NCI-H1436 (cell line): Measurements from ENCODE around the gene CCDC174.
"Not testable (repeated sequence)": the region's sequence is repeated elsewhere in the genome, so short reads cannot be mapped to it uniquely, and the experiment has no call there.

Experiments
- DNase-seq: peaks from one replicate; lab custom pipeline; 2025; lab: John Stamatoyannopoulos, UW

Gene CCDC174

GRCh38 chr3:14651440-14652251 lies at the start of gene CCDC174:
Gene CCDC174, plus strand, starts transcription at chr3:14651762. Its CDS starts 75 bp downstream, at chr3:14651837.
- DNase-seq: peak; percentile 89

DNA sequence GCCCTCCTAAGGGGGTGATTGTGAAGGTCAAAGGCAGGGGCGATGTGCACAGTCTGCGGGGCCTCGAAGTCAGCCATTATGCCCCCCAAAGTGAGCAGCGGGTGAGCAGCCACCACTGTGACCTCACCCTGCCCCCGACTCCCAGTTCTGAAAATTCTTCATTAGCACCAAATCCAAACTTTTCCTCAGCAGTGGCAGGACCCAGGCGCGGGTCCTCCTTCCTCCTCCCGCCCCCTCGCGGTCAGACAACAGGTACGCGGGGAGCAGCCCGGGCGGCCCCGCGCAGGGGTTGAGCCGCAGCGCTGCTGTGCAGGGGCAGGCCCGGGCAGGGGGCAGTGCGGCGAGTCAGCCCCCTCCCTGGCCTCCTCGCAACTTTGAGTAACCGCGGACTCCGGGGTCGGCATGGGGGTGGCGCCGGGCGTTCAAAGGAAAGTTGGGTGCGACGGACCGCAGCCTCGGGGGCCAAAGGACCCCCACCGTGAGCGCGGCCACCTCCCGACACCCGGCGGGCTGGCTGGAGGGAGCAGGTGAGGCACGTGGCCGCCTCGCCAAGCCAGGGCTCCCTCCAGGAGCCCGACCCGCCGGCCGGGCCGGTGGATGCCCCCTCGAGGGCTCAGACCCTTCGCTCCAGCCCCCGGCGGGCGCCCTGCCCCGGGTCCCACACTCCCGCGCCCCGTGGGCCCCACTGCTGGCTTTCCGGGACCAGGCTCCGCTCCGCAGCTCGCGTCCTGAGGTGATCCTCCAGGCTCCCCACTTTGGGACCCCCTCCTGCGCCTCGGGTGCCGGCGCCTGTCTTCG lies 49.4 kb upstream of the CCDC174 start:
- DNase-seq: no peak

DNA sequence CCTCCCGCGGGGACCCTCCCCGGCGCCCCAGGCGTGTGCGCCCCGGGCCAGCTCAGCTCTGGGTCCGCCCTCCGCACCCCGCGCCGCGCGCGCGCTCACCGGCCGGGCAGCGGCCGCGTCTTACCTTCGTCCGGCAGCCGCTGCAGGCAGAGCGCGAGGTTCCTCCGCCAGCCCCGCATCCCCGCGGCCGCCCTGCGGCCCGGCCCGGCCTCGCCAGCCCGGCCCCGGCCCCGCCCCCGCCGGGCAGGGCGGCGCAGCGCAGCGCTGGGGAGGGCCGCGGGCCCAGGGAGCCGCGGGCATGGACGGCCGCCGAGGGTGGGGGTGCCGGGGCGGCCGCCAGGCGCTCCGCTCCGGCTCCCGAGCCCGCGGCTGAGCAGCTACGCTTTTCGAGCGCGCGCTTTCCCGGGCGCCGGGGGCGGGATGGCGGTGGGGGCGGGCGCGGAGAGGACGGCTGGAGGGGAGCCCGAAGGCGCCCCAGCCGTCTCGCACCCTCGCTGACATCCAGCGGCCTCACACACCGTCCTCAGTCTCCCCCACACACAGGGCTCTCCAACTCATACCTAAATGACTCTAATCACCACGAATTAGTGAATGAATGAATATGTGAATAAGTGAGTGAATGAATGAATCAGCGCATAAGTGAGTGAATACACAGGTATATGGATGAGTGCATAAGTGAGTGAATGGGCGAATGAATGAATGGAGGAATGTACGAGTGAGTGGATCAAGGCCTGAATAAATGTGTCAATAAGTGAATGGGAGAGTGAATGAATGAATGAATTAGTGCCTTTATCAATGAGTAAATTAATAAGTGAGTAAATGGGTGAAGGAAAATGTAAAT lies 48.5 kb upstream of the CCDC174 start:
- no peak for DNase-seq

DNA sequence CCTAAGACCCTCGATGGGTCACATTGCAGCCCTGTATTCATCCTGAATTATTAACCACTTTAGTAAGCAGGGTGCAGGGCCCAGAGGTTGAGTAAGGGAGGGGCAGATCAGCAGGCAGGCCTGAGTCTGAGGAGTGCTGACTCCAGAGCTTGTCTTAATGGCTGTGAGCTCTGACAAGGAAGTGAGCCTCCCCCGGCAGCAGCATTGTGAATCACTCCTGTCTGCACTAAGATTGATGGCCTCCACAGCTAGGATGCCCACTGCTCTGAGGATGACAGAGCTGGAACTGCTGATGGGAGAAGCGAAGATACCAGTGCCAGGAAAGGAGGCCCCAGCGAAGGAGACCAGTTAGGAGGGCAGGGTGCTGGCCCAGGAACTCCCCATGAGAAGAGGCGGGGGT lies 46.5 kb upstream of the CCDC174 start:
- no peak for DNase-seq

DNA sequence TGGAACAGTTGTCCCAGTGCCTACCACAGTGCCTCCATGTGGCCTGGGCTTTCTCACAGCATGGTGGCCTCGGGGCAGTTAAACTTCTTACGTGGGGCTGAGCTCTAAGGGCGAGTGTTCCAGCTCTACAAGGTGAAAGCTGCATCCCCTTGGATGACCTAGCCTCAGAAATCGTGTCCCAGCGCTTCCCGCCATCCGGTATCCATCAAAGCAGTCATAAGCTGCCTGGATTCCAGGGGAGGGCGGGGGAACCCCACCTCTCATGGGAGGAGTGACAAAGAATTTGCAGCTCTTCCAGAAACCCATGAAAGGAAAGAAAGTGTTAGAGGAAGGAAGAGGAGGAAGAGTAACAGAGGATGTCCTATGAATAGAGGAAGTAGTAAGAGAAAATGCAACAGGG lies 45.8 kb upstream of the CCDC174 start:
- no peak for DNase-seq

DNA sequence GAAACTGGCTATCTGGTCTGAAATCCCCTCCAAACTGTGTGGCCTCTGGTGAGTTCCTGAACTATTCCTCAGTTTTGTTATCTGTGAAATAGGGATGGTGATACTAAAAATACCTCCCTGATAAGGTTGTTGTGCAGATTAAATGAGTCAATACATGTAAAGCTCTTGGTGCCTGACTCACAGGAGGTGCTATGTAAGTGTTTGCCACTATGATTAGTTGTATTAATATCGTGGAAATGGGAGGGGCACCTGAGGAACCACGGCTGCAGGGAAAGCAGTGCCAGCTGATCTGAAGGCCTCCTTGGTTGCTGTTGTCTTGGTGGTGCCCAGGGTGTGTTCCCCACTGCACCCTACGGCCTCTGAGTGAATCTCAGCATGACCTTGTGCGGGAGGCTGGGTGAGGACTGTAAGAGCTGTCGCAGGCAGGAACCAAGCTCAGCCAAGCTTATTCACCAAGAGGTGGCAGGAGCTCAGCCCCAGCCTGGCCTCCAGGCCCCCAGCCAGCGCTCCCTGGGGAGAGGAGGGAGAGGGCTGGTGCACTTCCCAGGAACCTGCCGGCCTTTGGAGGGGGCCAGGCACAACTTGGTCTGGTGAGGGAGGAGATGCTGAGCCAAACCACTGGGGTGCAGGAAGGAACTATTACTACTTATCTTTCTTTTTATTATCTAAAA lies 44.8 kb upstream of the CCDC174 start:
- no peak for DNase-seq

GRCh38 chr3:14608298-14608697 lies 43.3 kb upstream of the CCDC174 start:
- DNase-seq: no peak

DNA sequence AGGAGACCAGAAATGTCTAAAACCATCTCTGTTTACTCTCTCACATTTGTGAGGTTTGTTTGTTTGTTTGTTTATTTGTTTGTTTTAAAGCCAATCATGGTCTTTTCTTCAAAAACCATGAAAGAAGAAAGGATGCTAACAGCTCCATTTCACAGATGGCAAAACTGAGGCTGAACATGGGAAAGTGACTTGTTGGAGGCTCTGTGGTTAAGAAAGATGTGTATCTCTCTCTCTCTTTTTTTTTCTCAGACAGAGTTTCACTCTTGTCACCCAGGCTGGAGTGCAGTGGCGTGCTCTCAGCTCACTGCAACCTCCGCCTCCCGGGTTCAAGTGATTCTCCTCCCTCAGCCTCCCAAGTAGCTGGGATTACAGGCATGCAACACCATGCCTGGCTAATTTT lies 42.5 kb upstream of the CCDC174 start:
- DNase-seq: not testable (repeated sequence)

DNA sequence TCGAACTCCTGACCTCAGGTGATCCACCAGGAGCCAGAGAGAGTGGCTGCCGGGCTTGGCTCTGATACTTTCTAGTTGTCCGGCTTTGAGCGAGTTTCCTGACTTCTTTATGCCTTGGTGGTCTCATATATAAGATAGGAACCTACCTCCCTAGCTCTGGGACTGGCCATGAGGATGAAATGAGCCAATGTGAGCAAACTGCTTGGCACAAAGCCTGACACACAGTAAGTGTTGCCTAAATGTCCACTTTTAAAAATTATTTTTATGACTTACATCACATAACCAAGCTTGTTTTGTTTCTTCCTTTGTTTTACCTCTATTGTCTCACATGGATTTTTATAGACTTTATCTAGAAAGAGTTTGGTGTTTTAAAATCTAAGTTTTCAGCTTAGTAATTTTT lies 42.1 kb upstream of the CCDC174 start:
- DNase-seq: no peak

GRCh38 chr3:14609941-14610340 lies 41.6 kb upstream of the CCDC174 start:
- DNase-seq: no peak

GRCh38 chr3:14614189-14614588 lies 37.4 kb upstream of the CCDC174 start:
- no peak for DNase-seq

- DNase-seq: no peak
Observed at GRCh38 chr3:14614862-14615261, 36.7 kb upstream of the CCDC174 start.

DNA sequence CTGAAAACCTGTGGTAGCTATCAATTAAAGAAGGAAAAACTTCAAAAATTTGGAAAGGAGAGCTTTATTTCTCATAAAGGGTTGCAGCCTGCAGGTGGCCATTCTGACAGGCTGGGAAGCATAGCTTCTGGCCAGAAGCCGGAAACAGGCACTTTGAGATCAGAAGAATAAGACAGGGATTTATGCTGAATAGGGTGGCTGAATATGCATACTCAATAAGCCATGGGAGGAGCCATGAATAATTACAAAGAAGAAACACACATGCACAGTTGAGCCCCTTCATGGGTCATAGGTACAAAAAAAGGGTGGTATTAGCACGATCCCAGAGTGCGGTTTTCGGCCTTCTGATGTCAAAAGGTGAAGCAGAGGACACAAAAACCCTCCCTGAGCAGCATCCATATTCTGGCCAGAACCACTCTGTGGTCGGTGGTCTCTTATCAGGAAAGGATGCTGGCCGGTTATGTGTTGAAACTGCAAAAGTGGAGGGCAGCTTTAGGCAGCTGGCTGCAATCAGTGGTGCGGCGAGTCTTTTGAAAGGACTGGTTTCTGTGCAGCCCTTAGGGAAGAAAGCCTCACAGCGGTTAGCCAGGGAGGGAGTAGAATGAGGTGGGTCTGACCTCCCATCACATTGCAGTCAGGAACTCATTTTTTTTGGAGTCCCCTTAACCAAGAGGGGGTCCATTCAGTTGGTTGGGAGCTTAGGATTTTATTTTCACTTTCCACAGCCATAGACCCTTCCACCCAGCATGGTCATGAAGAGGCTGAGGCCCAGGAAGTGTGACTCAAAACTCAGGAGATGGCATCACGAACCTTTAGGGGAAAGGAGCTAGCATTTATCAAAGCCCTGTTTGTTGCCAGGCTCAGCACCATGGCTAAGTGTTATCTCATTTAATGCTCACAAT lies 34.7 kb upstream of the CCDC174 start:
- DNase-seq: no peak

- no peak for DNase-seq
Observed at GRCh38 chr3:14617508-14618023, 34.0 kb upstream of the CCDC174 start.

GRCh38 chr3:14619605-14620004 lies 32.0 kb upstream of the CCDC174 start:
- no peak for DNase-seq

GRCh38 chr3:14620512-14620911 lies 31.1 kb upstream of the CCDC174 start:
- DNase-seq: no peak

- no peak for DNase-seq
Observed at GRCh38 chr3:14621093-14621492, 30.5 kb upstream of the CCDC174 start.

- no peak for DNase-seq
Observed at GRCh38 chr3:14622368-14622767, 29.2 kb upstream of the CCDC174 start.

GRCh38 chr3:14623569-14624051 lies 28.0 kb upstream of the CCDC174 start:
- DNase-seq: no peak

DNA sequence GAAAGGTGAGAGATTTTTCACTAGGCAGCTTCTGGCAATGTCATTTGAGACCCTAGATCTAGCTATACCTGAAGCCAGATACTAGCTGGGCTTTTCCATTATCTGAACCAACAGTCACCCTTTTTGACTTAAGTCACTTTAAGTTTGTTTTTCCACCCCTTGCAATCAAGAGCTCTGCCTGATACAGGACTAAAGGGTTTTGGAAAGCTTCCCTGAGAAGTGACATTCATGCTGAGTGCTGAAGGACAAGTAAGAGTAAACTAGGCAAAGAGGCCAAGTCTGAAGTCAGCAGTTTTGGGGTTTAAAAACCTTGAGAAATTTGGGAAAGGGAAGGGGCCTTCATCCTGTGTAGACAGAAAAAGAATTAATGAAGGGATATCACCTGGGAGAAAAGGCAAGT lies 27.1 kb upstream of the CCDC174 start:
- DNase-seq: no peak
